ENCODE measurements around the gene RASSF4.
A peak's percentile ranks its signal among the peaks of the same experiment; 100 is the strongest.

Gene RASSF4

DNA sequence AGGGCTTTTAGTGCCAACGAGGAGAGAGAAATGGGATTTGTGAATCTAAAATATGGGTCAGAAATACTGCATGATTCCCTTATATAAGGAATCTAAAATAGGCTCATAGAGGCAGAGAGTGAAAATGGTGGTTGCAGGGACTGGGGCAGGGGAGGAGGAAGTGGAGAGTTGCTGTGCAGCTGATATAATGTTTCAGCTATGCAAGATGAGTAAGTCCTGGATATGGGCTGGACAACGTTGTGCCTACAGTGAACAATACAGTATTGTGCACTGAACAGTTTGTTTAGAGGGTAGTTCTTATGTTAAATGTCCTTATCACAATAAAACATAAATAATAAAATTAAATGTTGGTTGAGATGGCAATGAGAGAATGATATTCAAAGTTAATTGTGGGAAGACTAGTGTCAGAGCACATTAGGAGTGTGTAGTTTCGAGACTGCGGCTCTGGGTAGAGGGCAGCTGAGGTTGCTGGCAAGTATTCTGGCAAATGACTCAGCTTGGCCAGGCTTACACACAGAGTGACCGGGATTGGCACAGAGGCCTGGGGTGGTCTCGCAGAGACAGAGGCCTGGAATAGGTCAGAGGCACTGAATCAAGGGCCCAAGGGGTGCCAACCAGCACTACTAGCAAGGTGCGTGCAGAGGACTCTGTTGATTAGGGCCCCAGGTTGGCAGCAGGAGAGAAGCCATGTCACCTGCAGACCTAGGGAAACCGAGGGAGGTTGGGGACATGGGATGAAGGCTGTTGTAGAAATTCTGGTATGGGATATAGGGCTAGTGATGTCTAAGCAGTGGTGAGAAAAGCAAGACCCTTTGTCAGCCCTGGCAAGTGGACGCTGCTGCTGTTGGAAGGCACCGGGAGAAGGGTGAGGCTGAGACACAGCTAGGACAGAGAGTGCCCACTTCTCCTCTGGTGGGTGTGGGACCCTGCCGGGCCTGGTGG is 21.8 kb downstream of the RASSF4 start:
- H3K4me3 ChIP-seq (ENCODE audit: low read length), result no peak overlapping the region
- peak; percentile 89 for DNase-seq (ENCODE audit: low read depth)
- TF ChIP-seq, protein P1, sequence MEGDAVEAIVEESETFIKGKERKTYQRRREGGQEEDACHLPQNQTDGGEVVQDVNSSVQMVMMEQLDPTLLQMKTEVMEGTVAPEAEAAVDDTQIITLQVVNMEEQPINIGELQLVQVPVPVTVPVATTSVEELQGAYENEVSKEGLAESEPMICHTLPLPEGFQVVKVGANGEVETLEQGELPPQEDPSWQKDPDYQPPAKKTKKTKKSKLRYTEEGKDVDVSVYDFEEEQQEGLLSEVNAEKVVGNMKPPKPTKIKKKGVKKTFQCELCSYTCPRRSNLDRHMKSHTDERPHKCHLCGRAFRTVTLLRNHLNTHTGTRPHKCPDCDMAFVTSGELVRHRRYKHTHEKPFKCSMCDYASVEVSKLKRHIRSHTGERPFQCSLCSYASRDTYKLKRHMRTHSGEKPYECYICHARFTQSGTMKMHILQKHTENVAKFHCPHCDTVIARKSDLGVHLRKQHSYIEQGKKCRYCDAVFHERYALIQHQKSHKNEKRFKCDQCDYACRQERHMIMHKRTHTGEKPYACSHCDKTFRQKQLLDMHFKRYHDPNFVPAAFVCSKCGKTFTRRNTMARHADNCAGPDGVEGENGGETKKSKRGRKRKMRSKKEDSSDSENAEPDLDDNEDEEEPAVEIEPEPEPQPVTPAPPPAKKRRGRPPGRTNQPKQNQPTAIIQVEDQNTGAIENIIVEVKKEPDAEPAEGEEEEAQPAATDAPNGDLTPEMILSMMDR (IDR thresholded peaks at IDR 0.05; ENCODE audit: insufficient read depth, low read depth, low read length, missing control alignments), result no peak

DNA sequence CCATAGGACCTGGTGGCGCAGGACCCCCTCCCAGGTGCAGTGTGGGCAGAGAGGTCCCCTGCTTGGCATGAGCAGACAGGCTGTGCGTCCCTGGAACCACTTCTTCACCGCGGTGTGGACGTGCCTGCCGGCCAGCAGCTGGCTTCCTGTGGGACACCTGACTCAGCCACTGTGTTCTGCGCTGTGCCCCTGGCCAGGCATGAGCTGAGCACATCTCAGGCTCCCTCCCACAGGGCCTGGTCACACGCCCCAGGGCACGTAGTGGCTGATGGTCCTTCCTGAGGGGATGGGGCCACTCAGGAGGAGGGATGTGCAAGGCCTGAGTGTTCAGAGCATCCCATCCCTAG is 22.5 kb downstream of the RASSF4 start:
- no peak overlapping the region for H3K4me3 ChIP-seq (ENCODE audit: low read length)
- DNase-seq (ENCODE audit: low read depth), result peak; percentile 25
- TF ChIP-seq, protein P1 (IDR thresholded peaks at IDR 0.05; ENCODE audit: insufficient read depth, low read depth, low read length, missing control alignments), result no peak

DNA sequence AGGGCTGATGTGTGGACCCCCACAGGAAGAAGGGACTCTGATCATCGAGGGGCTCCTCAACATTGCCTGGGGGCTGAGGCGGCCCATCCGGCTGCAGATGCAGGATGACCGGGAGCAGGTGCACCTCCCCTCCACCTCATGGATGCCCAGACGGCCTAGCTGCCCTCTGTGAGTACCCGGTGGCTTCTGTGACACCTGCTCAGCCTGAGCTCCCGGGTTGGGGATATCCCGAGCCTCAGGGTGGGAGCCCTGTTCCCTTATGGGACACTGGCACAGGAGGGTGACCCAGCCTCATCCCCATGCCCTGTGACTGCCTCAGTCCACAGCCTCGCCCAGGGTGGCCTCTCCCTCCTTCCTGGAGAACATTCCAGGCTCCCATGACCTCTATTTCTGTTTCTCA is 22.9 kb downstream of the RASSF4 start:
- no peak for DNase-seq (ENCODE audit: low read depth)
- H3K4me3 ChIP-seq (ENCODE audit: low read length), result no peak overlapping the region
- TF ChIP-seq, protein P1 (IDR thresholded peaks at IDR 0.05; ENCODE audit: insufficient read depth, low read depth, low read length, missing control alignments), result no peak

DNA sequence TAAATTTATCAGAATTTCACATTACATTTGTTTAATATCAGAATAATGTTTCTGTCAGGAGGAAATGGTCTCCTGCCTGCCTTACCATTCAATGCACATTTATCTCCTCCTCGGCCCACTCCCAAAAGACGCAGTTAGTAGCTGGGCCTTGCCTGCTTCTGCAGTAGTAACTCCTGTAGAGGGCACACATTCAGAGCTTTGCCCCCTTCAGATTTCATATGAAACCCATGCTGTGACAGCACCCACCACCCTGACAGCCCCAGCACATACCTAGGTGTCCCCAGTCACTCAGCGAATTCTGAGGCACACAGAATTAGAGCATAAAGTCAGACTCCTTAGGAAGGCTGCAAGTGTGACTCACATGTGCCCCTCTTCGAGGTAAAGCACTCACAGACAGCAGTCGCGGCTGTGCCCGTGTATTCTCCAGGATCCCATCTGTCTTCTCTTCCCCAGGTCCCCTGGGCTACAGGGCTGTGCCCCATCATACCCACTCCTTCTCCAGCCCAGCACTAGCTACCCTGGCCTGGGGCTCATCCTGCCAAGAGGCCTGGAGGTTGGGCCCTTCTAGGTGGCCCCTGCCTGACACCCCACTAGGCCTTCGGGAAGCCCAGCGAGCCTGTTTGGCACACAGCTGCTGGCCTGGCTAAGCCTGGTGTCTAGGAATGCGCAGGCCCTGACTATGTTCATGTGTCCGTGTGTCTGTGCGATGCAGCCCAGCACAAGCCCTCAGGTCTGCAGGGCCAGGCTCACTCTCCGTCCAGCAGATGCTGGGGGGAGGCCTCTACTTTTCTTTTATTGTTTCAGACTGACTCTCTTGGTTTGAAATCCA is 23.7 kb downstream of the RASSF4 start:
- no peak overlapping the region for H3K4me3 ChIP-seq (ENCODE audit: low read length)
- DNase-seq (ENCODE audit: low read depth), result no peak
- TF ChIP-seq, protein P1 (IDR thresholded peaks at IDR 0.05; ENCODE audit: insufficient read depth, low read depth, low read length, missing control alignments), result no peak

DNA sequence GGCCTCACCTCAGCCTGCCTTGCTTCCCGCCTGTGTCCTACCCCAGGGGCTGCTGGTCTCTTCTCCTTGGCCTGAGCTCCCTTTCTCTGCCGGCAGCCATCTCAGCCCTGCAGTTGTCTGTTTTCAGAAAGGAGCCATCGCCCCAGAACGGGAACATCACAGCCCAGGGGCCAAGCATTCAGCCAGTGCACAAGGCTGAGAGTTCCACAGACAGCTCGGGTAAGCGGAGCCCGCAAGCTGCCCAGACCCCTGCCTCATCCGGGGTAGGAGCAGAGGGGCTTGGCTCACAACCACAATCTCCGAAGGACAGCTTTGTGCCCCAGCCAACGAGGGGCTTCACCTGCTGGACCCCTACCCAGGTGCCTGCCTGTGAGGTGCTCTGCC is 24.3 kb downstream of the RASSF4 start:
- TF ChIP-seq, protein P1 (IDR thresholded peaks at IDR 0.05; ENCODE audit: insufficient read depth, low read depth, low read length, missing control alignments), result no peak
- no peak overlapping the region for H3K4me3 ChIP-seq (ENCODE audit: low read length)
- DNase-seq (ENCODE audit: low read depth), result no peak

DNA sequence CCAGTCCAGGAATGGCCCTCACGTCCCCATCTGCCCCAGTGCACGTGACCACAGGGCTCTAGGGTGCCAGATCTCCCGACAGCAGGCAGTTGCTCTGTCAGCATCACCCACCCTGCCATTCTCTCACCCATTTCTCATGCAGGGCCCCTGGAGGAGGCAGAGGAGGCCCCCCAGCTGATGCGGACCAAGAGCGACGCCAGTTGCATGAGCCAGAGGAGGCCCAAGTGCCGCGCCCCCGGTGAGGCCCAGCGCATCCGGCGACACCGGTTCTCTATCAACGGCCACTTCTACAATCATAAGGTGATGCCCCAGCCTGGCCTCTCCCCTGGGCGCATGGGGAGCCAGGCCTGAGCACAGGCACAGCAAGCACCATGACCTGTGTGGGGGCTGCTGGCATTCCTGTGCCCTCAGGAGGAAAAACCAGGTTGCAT is 25.1 kb downstream of the RASSF4 start:
- no peak overlapping the region for H3K4me3 ChIP-seq (ENCODE audit: low read length)
- TF ChIP-seq, protein P1 (IDR thresholded peaks at IDR 0.05; ENCODE audit: insufficient read depth, low read depth, low read length, missing control alignments), result no peak
- no peak for DNase-seq (ENCODE audit: low read depth)
